GM23248 (cell line): ENCODE measurements around the gene DSTYK.

Experiments used
- EZH2 ChIP-seq: fragments of 200-600 bp; sonication (generic); IDR thresholded peaks from 2 replicates; pipeline ENCODE4 v1.6.1; 2018; ENCODE audit warnings: antibody characterized with exemption, mild to moderate bottlenecking; ENCODE audit not compliant: insufficient read depth, poor library complexity, severe bottlenecking
- EZH2phosphoT487 ChIP-seq: fragments of 200-600 bp; sonication (generic); IDR thresholded peaks from 2 replicates; pipeline ENCODE4 v1.6.1; 2018; ENCODE audit warnings: antibody characterized with exemption, moderate library complexity, mild to moderate bottlenecking, low read depth; ENCODE audit not compliant: insufficient read depth

- no peak for TF ChIP-seq EZH2phosphoT487
- no peak for TF ChIP-seq EZH2
These were observed 18.6 kb upstream of the DSTYK start for GRCh38 chr1:205229916-205230700.
